GM23248 (cell line): ENCODE results near the gene MRPL27. TPM values are rescaled to one million over a fixed set of nuclear protein-coding genes. Genes with fewer than 3 reads are reported as not detected.

Source experiments
- DNase-seq: peaks from one replicate; pipeline ENCODE4 v3.0.0-alpha.2; 2015
- H2AFZ ChIP-seq: fragments of 200-600 bp; sonication (generic); 2 replicates; pipeline ENCODE4 v1.6.1; 2016; ENCODE audit warnings: antibody characterized with exemption
- H3F3A ChIP-seq: fragments of 200-600 bp; sonication (generic); 2 replicates; pipeline ENCODE4 v1.6.1; 2016; ENCODE audit warnings: mild to moderate bottlenecking, antibody characterized with exemption, mixed run types; ENCODE audit not compliant: insufficient read depth
- H3K27ac ChIP-seq: fragments of 200-600 bp; sonication (generic); 2 replicates; pipeline ENCODE4 v1.5.1; 2016; ENCODE audit warnings: mild to moderate bottlenecking
- H3K27me3 ChIP-seq: fragments of 200-600 bp; sonication (generic); replicated peaks from 2 replicates; pipeline ENCODE4 v1.6.1; 2016; ENCODE audit warnings: mild to moderate bottlenecking; ENCODE audit not compliant: insufficient read depth
- H3K36me3 ChIP-seq: fragments of 200-600 bp; sonication (generic); 2 replicates; pipeline ENCODE4 v1.6.1; 2016; ENCODE audit warnings: low read depth, mild to moderate bottlenecking
- H3K4me1 ChIP-seq: fragments of 200-600 bp; sonication (generic); 2 replicates; pipeline ENCODE4 v1.6.1; 2016; ENCODE audit warnings: mild to moderate bottlenecking; ENCODE audit not compliant: insufficient read depth
- H3K4me2 ChIP-seq: fragments of 200-600 bp; sonication (generic); one replicate; pipeline ENCODE4 v1.6.1; 2016; ENCODE audit warnings: mild to moderate bottlenecking; ENCODE audit not compliant: unreplicated experiment
- H3K4me3 ChIP-seq: fragments of 200-600 bp; sonication (generic); 2 replicates; pipeline ENCODE4 v1.5.1; 2016; ENCODE audit warnings: mild to moderate bottlenecking
- H3K79me2 ChIP-seq: fragments of 200-600 bp; sonication (generic); 2 replicates; pipeline ENCODE4 v1.6.1; 2016; ENCODE audit warnings: mild to moderate bottlenecking; ENCODE audit not compliant: insufficient read depth
- H3K9ac ChIP-seq: fragments of 200-600 bp; sonication (generic); 2 replicates; pipeline ENCODE4 v1.6.1; 2016; ENCODE audit warnings: mild to moderate bottlenecking
- H3K9me2 ChIP-seq: fragments of 200-600 bp; sonication (generic); 2 replicates; pipeline ENCODE4 v1.6.1; 2016; ENCODE audit warnings: mixed run types, mild to moderate bottlenecking, moderate library complexity; ENCODE audit not compliant: insufficient read depth
- H3K9me3 ChIP-seq: fragments of 200-600 bp; sonication (generic); one replicate; pipeline ENCODE4 v1.6.1; 2017; ENCODE audit warnings: low read depth
- H4K20me1 ChIP-seq: fragments of 200-600 bp; sonication (generic); 2 replicates; pipeline ENCODE4 v1.6.0; 2016; ENCODE audit not compliant: insufficient read depth
- EZH2 ChIP-seq: fragments of 200-600 bp; sonication (generic); IDR thresholded peaks from 2 replicates; pipeline ENCODE4 v1.6.1; 2018; ENCODE audit warnings: antibody characterized with exemption, mild to moderate bottlenecking; ENCODE audit not compliant: insufficient read depth, poor library complexity, severe bottlenecking
- EZH2phosphoT487 ChIP-seq: fragments of 200-600 bp; sonication (generic); IDR thresholded peaks from 2 replicates; pipeline ENCODE4 v1.6.1; 2018; ENCODE audit warnings: antibody characterized with exemption, moderate library complexity, mild to moderate bottlenecking, low read depth; ENCODE audit not compliant: insufficient read depth
- WGBS, 2 experiments: methylation state at CpG; one replicate each; pipeline ENCODE4 v1.1.6; 2015 to 2017; ENCODE audit warnings: low lambda C conversion rate in 2 of 2, low coverage in 1 of 2; ENCODE audit errors: missing lambda C conversion rate in 2 of 2; 5-methylcytosine and 5-hydroxymethylcytosine counted together
- in situ Hi-C: fragments of 300-500 bp; cut with MboI; formaldehyde crosslinking; loops from 2 replicates; pipeline ENCODE4 v1.15.0; 2020
- polyA plus RNA-seq: library from polyadenylated mRNA; unstranded; fragments of >200 nt; fragmentation: Nextera tagmentation; extraction: Ambion mirVana; gene quantifications from 2 replicates; pipeline ENCODE4 v1.2.1, GENCODE V29; 2016
- total RNA-seq: library from RNA; depleted of rRNA; stranded (reverse); fragments of >200 nt; shearing (Covaris generic); gene quantifications from 2 replicates; pipeline ENCODE4 v1.2.3, GENCODE V29; 2014

The MRPL27 gene
- total and polyA plus RNA-seq, 2 experiments from 2014 or later, result 49.3 to 120 TPM

DNA sequence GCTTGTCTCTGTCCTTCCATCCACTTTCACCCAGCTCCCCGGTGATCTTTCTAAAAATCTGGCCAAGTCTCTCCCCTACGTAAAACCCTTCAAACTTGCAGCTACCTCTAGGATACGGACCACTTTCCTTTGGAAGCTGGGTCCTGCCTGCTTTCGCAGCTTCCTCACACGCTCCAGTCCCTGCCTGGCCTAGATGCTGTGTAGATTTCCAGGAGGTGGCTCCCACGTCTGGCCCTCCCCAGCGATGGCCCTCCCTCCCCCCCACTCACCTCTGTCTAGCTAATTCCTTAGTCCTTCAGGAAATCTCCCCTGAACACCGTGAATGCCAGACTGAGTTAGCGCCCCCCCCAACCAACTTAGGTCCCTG is 24.9 kb upstream of the MRPL27 start:
- WGBS, 2 experiments, result 36 to 41% methylated on average over 9 of the region's 9 CpGs
- peak overlapping the region; percentile 85 for H2AFZ ChIP-seq
- H3K9me2 ChIP-seq, result no peaks in the 10 kb centered on the region
- in situ Hi-C loops, result no loop called here
- H3K9me3 ChIP-seq, result no peaks in the 10 kb centered on the region
- peaks cover 20% of the 10 kb centered on the region for H3K36me3 ChIP-seq
- peaks cover 44% of the 10 kb centered on the region for H3K79me2 ChIP-seq
- TF ChIP-seq EZH2phosphoT487, result no peak
- no peak for TF ChIP-seq EZH2
- peak overlapping the region; percentile 50 for H3K4me2 ChIP-seq
- H3K4me1 ChIP-seq, result peaks cover 18% of the 10 kb centered on the region
- no peak for DNase-seq
- peak overlapping the region; percentile 100 for H3K9ac ChIP-seq
- H3F3A ChIP-seq, result 0 out of 2 replicates have a peak, but pooled peaks cover 9% of the 10 kb centered on the region
- no peak overlapping the region for H3K27ac ChIP-seq
- 0 out of 2 replicates have a peak overlapping the region, but pooled peaks have one; percentile 96 for H3K4me3 ChIP-seq
- H4K20me1 ChIP-seq, result peaks cover 7% of the 10 kb centered on the region; the same call in 1 of the 2 replicates
- no peaks in the 10 kb centered on the region for H3K27me3 ChIP-seq

GRCh38 chr17:50397111-50397918 is 24.3 kb upstream of the MRPL27 start, which contains the start of gene LRRC59:
Gene LRRC59, minus strand, starts transcription at chr17:50397523. Its CDS starts 206 bp downstream, at chr17:50397317.
- DNase-seq, result peak; percentile 92
- Histone ChIP-seq H3K36me3 (peaks cover 26% of the 10 kb centered on the region), H3F3A (0 out of 2 replicates have a peak, but pooled peaks cover 9% of the 10 kb centered on the region), H3K79me2 (peaks cover 50% of the 10 kb centered on the region), H3K9me2 (no peaks in the 10 kb centered on the region), H3K27me3 (no peaks in the 10 kb centered on the region), H4K20me1 (peaks cover 7% of the 10 kb centered on the region; the same call in 1 of the 2 replicates), H3K27ac (peak within 1 kb of the TSS; percentile 96), H3K4me3 (peak within 1 kb of the TSS; percentile 96), H3K4me1 (peaks cover 18% of the 10 kb centered on the region), H3K4me2 (peak within 1 kb of the TSS; percentile 96), H2AFZ (peak within 1 kb of the TSS; percentile 85), H3K9ac (peak within 1 kb of the TSS; percentile 100), H3K9me3 (no peaks in the 10 kb centered on the region)
- TF ChIP-seq EZH2, result no peak
- TF ChIP-seq EZH2phosphoT487, result no peak
- in situ Hi-C loops, result no loop called here
- WGBS, 2 experiments, result 1% methylated on average over 55 to 64 of the region's 70 CpGs

DNA sequence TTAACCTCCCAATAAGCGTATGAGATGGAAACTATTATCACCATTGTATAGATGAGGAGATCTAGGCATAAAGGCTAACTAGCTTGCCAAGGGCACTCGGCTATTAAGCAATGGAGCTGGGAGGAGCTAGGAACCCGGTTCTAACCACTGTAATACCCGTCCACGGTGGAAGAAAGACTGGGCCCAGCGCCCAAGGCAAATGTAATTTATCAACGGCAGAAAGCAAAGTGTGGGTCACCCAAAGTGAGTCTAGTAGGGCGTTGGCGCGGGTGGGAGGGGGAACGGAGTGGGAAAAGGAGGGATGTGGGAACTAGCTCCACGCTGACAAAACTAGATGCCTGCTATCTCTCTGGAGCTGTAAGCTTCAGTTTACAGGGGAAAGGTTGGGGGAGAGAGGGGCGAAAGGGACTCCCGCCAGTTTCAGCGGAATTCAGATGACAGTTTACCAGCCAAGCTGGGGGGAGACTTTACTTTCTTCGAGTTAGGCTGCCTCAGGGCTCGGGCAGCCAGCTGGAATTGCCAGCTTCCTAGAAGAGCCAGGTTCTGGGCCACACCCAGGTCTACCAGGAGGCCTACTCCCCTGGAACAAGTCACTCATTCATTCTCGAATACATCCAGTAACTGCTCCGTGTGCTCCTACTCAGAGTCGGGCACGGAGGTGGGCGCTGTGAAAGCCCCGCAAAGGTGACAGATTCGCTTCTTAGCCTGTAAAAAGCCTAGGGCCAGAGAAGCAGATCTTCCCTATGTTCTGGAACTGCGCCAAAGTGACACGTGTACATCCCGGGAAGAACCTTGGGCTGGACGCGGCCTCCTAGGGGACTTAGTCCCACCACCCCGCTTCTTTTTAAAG is 23.5 kb upstream of the MRPL27 start:
- Histone ChIP-seq H2AFZ (peak overlapping the region; percentile 85), H3K4me2 (peak overlapping the region; percentile 96), H3K4me1 (peaks cover 18% of the 10 kb centered on the region), H3K27me3 (no peaks in the 10 kb centered on the region), H3K9me3 (no peaks in the 10 kb centered on the region), H3K4me3 (peak overlapping the region; percentile 96), H3K27ac (peak overlapping the region; percentile 96), H3K79me2 (peaks cover 58% of the 10 kb centered on the region), H3K36me3 (peaks cover 35% of the 10 kb centered on the region), H3F3A (0 out of 2 replicates have a peak, but pooled peaks cover 9% of the 10 kb centered on the region), H3K9ac (peak overlapping the region; percentile 100), H3K9me2 (no peaks in the 10 kb centered on the region), H4K20me1 (peaks cover 7% of the 10 kb centered on the region; the same call in 1 of the 2 replicates)
- no peak for TF ChIP-seq EZH2
- TF ChIP-seq EZH2phosphoT487, result no peak
- peak; percentile 90 for DNase-seq
- in situ Hi-C loops, result no loop called here
- WGBS, 2 experiments, result 1 to 3% methylated on average over 30 of the region's 30 CpGs

DNA sequence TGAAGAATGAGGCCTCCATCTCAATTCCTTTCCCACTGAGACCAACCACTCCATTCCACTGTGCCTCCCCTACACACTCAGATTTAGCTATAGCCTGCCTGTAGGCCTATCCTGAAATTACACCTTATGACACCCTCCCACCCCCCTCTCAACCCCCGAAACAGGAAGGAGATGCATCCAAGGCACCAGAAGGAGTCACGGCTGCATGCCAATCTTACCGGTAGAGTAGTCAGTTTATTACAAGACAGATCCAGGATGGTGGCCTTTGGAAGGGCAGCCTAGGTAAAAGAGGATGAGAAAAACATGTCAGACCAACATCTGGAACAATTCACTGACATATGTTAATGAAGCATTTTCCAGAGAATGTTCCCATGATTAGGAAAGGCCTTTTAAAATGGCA is 21.7 kb upstream of the MRPL27 start:
- H3K9me3 ChIP-seq, result no peaks in the 10 kb centered on the region
- H3K4me2 ChIP-seq, result peak overlapping the region; percentile 96
- peaks cover 76% of the 10 kb centered on the region for H3K79me2 ChIP-seq
- H3F3A ChIP-seq, result 0 out of 2 replicates have a peak, but pooled peaks cover 9% of the 10 kb centered on the region
- no peak overlapping the region for H3K27ac ChIP-seq
- in situ Hi-C loops, result no loop called here
- H3K9ac ChIP-seq, result peak overlapping the region; percentile 100
- TF ChIP-seq EZH2phosphoT487 (no peak), EZH2 (no peak)
- H3K9me2 ChIP-seq, result no peaks in the 10 kb centered on the region
- peaks cover 18% of the 10 kb centered on the region for H3K4me1 ChIP-seq
- peak overlapping the region; percentile 96 for H3K4me3 ChIP-seq
- no peaks in the 10 kb centered on the region for H3K27me3 ChIP-seq
- 2 to 4% methylated on average over 3 of the region's 3 CpGs for WGBS, 2 experiments
- no peak overlapping the region for H2AFZ ChIP-seq
- peaks cover 50% of the 10 kb centered on the region for H3K36me3 ChIP-seq
- H4K20me1 ChIP-seq, result peaks cover 7% of the 10 kb centered on the region; the same call in 1 of the 2 replicates
- peak; percentile 40 for DNase-seq
